ENCODE results near the gene BMP6. TPM values are rescaled to one million over a fixed set of nuclear protein-coding genes. Genes with fewer than 3 reads are reported as not detected.
A peak's percentile ranks its signal among the peaks of the same experiment; 100 is the strongest.

The BMP6 gene
- total RNA-seq = 2.6 TPM
- long read RNA-seq, transcript BMP6-201 (7 exons, 2,780 nt) = major isoform, 9 of 9 reads
- long read RNA-seq, partial matches to known transcripts = 0 of 9 reads
- long read RNA-seq, other reads (novel, unspliced or antisense) = 0 of 9 reads

DNA sequence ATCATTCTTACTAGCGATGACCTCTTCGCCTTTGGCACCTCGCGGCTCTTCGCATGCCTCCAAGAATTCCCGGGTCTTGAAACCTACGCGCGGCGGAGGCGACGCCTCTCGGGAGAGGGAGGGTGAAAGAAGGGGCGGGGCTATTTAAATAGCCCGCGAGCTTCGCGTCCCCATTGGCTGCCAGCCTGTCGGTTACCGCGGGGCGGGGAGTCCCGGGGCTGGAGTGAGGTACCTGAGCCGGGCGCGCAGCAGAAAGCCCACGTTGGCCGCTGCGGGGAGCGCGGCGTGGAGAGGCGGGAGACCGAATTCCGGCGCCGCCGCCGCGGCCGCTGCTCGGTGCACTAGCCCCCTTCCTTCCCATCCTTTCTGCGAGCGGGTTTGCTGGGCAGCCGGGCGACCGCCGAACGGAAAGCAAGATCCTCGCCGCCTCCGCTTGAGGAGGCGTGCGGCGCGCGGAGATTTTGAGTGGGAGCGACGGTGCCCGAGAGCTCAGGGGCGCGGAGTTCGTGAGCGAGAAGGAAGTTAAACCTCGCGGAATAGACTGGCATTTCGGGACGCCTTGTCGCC, at the start of gene BMP6:
Gene BMP6, plus strand, starts transcription at position 251 of the 567 bp plus-strand sequence. CDS start 857 bp downstream, outside the sequence.
- peak; percentile 97 for ATAC-seq (ENCODE audit: poor library complexity)
- intact Hi-C loops (cut with DNase I) = loop anchor here (10.0 kb wide), 1 partner anchor 189 kb away; the partner anchor contains the start of gene TXNDC5
- peak; percentile 94 for DNase-seq

DNA sequence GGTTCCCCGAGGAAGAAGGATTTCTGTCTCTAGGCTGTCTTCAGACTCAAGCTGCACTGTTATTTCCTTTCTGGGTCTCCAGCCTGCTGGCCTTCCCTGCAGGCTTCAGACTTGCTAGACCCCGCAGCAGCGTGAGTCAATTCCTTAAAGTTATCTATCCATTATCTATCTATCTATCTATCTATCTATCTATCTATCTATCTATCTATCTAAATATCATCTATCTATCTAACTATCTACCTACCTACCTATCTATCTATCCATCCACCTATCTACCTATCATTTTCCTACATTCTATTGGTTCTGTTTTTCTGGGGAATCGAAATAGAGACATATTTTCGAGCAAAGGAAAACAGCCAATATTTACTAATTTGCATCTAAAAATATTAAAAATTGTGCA, 48.7 kb upstream of the BMP6 start:
- ATAC-seq (ENCODE audit: poor library complexity) (no peak), DNase-seq (no peak)
- intact Hi-C loops (cut with DNase I) = no loop called here

DNA sequence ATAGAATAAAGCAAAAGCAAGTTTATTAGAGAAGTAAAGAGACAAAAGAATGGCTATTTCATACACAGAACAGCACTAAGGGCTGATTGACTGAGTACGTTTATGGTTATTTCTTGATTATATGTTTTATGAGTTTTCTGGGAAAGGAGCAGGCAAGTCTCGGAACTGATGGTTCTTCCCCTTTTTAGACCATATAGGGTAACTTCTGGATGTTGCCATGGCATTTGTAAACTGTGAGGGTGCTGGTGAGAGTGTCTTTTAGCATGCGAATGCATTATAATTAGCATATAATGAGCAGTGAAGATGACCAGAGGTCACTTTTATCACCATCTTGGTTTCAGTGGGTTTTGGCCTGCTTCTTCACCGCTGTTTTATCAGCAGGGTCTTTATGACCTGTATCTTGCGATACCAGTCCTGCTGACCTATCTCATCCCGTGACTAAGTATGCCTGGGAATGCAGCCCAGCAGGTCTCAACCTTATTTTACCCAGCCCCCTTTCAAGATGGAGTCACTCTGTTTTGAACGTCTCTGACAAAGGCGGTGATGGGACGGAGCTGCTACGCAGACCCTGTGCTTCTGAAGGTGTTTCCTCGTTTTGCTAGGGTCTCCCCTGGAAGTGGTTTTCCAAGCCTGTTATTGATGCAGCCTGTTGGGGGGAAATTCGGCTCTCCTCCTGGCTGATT, 45.4 kb upstream of the BMP6 start:
- ATAC-seq (ENCODE audit: poor library complexity) (no peak), DNase-seq (no peak)
- intact Hi-C loops (cut with DNase I) = no loop called here

DNA sequence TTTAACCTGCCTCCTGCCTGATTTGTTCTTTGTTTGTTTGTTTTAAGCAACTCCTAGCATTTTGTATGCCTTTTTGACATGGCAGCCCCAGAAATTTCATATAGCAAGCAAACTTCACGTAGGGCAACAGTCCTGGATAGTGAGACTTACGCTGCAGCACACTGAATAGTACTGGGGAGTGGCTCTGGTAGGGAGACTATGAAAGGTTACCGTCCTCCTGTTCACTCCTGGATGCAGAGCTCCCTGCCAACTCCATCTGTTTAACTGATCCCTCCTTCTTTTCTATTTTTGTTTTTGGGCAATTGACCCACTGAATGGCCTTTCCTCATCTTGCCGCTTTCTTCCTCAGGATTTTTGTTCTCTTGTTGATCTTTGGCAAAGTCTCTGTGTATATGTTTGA, 44.5 kb upstream of the BMP6 start:
- DNase-seq (no peak), ATAC-seq (ENCODE audit: poor library complexity) (no peak)
- intact Hi-C loops (cut with DNase I) = no loop called here

DNA sequence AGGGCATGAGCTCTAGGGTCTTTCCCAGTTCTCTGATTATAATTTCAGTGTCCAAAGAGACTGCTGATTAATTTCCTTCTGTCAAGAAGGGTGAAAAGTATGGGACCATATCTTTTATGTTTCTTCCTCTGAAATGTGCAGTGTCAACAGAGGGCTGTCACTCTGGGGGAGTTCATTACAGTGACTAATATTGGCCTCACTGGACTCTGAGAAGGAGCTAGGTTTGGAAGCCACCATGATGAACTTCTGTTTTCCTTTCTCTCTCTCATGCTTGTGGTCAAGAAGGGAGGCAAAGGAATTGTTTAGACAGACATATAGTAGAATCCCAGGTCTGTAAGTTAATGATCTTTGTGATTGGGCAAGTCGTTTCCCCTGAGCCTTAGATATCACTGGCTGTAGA, 41.8 kb upstream of the BMP6 start:
- ATAC-seq (ENCODE audit: poor library complexity) (no peak), DNase-seq (no peak)
- intact Hi-C loops (cut with DNase I) = no loop called here

DNA sequence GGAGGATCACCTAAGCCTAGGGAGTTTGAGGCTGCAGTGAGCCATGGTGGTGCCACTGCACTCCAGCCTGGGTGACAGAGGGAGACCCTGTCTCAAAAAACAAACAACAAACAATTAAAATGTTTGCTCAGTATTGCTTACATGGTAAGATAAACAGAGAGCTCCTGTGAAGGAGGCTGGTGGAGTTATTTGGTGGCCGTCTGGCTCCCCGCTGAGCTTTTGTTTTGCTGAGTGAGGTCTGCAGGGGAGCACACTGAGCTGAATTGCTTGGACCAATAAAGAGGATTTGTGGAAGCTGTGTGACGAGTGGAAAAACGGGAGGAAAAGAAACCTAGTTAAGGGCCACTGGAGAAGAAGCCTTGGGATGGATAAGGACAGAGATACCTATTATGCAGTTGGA, 41.1 kb upstream of the BMP6 start:
- ATAC-seq (ENCODE audit: poor library complexity) = no peak
- no peak for DNase-seq
- intact Hi-C loops (cut with DNase I) = no loop called here

DNA sequence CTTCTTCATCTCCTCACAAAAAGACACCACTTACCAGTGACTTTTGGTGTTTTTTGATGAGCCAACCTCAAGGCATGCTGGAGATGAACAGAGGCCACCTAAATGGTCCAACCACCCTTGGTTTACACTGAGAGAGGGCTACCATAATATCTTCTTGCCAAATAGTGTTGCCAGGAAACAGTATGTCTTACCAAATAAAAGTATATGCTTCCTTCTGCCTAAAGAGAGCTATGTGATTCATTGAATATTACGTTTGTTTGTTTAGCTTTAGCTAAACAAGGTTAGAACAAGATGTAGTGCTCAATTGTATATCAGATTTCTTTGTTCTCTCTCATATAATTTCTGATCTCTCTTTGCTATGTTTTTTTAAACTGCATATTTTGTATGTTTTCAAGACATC, 40.6 kb upstream of the BMP6 start:
- intact Hi-C loops (cut with DNase I) = no loop called here
- ATAC-seq (ENCODE audit: poor library complexity) = no peak
- no peak for DNase-seq

DNA sequence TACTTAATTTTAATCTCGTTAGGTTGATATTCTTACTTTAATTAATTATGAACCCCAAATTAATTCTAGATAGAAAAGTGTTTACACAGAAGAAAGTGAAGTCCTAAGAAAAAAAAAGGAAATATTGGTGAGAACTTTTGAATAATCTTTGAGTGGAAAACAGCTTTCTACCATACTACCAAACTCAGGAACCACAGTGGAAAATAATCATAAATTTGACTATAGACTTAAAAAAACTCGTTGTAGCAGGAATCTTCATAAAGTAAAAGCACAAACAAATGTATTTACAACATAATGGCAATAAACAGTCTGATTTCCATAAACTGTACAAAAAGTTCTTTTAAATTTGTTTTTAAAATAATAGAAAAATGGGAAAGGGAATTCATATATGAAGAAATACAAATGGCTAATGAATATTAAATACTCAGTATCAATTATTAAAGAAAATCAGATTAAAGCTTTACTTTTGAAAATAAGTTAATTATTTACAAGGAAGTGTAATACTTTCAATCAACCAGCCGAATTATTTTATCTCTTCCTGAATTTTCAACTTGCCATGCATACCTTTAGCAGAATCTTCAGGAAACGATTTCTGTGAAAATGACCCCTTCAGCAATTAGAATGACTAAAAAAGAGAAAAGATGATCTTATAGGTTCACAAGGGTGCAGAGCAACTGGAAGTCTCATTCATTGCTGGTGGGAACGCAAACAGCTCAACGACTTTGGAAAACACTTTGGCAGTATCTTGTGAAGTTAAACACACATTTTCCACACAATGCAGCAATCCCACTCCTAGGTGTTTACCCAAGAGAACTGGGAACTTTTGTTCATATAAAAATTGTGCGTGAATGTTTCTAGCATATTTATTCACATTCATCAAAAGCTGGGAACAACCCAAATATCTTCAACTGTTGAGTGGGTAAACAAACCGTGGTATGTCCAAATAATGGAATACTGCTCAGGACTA, 38.5 kb upstream of the BMP6 start:
- ATAC-seq (ENCODE audit: poor library complexity) (no peak), DNase-seq (no peak)
- intact Hi-C loops (cut with DNase I) = no loop called here

DNA sequence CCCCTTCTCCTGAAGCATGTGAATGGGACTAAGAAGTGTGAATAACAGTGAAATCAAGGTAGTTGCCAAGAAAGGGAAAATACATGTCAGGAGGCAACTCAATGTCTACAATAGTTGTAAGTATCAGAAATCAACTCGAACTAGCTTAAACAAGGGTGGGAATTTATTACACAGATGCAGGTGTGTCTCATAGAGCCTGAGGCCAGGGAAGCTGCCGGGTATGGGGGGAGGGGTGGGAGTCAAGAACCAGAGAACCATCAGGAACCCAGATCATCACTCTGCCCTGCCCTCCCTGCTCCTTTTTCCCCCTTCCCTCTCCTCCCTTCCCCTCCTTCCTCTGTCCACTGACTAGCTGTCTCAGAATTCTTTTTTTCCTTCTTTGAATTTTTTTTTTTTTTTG, 34.9 kb upstream of the BMP6 start:
- ATAC-seq (ENCODE audit: poor library complexity) (no peak), DNase-seq (no peak)

DNA sequence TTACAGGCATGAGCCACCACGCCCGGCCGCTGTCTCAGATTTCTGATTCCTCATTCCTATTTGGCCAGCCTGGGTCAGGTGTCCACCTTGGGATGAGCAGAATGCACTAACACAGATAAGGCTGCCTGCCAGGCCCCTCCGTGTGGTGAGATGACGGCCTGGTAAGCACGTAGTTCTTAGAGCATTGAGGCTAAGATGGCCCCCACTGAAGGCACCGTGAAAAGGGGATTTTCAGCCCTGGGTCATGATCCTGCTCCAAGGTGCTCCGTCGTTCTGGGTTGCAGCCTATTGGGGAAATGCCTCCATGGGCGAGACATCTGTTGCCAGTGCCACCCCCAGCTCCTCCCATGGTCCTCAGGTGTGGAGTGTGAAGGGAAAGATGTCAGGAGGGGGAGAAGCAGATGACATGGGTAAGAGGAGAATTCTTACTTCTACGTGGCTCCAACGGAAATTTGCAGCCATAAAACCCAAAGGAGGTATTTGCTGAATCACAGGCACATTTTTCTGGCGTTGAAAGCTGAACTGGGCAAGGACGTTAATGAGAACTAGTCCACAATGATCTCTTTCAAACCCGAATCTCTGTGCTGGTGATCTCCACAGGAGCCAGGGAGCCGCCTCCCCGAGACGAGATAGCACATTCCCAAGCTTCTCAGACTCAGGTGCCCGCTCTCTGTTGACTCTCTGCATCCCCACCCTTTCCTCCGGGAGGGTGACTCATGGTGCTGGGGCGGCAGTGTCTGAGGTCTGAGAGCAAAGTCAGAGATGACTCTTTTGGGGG, 34.0 kb upstream of the BMP6 start:
- intact Hi-C loops (cut with DNase I) = no loop called here
- no peak for ATAC-seq (ENCODE audit: poor library complexity)
- no peak for DNase-seq

More for the DNA sequence above, 34.9 kb upstream of the BMP6 start:
- intact Hi-C loops (cut with DNase I) = no loop called here

DNA sequence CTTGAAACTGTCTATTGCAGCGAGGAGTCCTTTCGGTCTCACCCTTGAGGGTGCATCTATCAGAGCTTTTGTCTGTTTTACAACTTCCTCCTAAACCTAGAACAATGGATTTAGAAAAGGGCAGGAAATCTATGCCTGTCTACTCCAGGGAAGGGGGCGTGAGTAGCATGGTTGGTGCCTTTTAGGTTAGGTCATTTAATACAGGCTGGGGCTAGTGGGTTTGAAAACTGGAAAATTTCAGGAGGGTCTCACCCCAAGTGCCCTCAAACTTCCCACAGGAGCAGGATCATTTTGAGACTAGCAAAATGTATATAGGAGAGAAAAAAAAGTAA, 33.5 kb upstream of the BMP6 start:
- intact Hi-C loops (cut with DNase I) = no loop called here
- ATAC-seq (ENCODE audit: poor library complexity) = no peak
- DNase-seq = no peak

DNA sequence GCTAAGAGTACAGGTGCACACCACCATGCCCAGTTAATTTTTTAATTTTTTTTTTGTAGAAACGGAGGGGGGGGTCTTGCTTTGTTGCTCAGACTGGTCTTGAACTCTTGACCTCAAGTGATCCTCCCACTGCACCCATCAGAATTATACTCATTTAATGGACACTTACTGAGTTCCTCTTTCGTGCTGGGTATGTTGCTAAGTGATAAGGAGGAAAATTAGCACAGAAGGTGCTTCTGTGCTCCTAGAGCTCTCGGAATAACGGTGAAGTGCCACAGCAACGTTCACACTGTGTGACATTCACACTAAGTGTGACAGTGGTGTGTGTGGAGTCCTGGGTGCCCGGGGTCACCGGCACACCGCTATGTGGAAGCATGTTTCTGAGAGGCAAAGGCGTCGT, 32.1 kb upstream of the BMP6 start:
- ATAC-seq (ENCODE audit: poor library complexity) (no peak), DNase-seq (no peak)
- intact Hi-C loops (cut with DNase I) = no loop called here

DNA sequence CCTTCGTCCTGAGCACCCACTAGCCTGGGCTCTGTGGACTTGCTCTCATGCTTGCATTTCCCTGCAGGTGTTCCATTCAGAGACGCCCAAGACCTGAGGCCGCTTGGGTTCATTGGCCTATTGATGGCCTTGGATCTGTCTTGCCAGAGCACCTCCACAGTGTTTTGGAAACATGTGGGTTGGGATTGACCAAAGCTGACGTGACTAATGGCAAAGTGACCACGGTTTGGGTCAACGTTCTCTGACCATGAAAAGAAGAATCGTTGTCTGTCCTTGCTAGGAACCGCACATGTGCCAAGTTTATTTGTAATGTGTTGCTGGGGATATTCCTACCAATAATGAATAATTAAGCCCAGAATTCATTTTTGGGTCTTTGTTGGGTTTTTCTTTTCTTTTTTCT, 29.8 kb upstream of the BMP6 start:
- intact Hi-C loops (cut with DNase I) = no loop called here
- DNase-seq (no peak), ATAC-seq (ENCODE audit: poor library complexity) (no peak)

DNA sequence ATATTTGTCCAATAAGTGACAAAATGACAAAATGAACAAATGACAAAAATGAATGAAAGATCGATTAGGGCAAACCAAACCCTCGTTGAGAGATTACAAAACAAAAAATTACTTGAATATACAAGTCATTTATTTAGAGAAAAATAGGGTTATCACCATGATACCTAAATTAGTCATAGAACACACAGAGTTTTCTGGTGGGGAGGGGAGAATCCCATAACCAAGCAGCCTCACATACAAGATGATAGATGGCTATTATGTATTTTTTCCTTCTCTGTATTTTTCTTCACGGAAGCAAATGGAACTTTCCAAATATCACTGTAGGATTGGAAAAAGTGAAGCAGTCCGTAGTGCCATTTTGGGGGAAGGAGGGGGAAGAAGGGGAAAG, 28.5 kb upstream of the BMP6 start:
- no peak for DNase-seq
- ATAC-seq (ENCODE audit: poor library complexity) = no peak
- intact Hi-C loops (cut with DNase I) = no loop called here

DNA sequence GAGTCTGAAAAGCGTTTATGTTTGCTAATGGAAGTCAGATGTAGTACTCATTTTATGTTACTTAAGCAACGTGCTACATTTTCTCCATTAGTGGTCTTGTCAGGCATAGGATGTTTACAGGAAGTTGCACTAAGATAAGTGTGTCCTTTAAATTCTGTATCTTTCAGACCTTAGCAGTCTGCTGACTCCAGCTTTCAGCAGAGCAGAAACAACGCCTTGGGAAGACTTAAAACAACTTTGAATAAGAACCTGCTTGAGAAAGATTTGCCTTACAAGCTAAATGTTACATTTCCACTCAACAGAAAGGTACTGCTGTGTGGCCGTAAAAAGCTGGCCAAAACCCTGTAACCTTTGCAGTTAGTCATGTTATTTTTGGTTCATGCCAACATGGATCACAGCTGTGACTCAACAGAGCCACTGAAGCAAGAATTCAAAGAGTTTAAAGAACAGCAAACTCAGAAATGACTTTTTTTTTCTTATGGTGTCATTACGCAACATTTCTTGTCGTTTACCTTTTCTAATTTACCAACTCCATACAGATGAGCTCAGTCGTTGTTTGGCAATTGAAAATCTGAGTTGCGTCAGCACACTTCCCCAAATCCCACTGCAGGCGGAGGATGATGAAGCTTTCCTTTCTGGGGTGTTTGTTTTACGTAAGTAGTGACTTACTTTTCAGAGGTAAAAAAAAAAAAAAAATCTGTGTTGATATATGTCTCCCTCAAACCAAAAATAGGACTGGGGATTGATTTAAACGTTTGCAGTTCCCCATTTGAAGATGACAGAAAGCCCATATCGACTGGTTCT, 27.9 kb upstream of the BMP6 start:
- intact Hi-C loops (cut with DNase I) = no loop called here
- DNase-seq = peak; percentile 42
- peak; percentile 71 for ATAC-seq (ENCODE audit: poor library complexity)

DNA sequence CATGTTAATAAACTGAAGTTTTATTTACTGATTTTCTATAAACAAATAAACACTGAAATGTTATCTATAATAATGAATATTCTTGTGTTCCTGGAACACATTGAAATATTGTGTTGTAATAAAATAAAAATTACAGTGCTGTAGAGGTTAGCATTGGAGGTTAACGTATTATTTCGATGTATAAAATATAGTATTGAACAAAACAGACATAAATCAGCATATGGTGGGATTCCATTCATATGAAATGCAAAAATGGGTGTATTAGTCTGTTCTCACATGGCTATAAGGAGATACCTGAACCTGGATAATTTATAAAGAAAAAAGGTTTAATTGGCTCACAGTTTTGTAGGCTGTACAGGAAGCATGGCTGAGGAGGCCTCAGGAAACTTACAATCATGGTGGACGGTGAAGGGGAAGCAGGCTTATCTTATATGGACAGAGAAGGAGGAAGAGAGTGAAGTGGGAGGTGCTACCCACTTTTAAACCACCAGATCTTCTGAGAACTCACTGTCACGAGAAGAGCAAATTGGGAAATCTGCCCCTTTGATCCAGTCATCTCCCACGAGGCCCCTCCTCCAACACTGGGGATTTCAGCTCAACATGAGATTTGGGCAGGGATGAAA, 24.6 kb upstream of the BMP6 start:
- ATAC-seq (ENCODE audit: poor library complexity) = no peak

DNA sequence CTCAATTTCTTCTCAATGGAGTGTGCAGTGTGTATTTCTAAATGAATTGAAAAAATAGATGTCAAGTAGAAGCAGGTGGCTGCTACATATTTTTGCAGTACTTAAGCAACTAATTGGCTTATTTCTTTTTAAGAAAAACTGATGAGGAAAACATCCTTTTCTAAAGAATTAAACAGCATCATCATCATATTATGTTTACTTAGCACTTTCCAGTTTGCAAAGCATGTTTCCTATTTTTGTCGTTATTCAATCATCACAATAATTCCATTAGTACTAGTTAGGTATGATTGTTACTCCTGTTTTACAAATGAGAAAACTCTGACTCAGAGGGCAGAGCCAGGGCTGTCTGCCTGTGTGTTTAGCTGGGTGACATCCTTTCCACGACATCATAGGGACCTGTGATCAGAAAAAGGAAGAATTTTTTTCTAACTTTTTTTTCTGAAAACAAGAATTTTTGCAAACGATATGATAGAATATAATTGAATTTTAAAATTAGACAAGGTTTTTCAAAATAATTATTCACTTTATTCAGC, 22.7 kb upstream of the BMP6 start:
- intact Hi-C loops (cut with DNase I) = no loop called here
- ATAC-seq (ENCODE audit: poor library complexity) (no peak), DNase-seq (no peak)

More for the DNA sequence above, 24.6 kb upstream of the BMP6 start:
- intact Hi-C loops (cut with DNase I) = no loop called here
- no peak for DNase-seq
